CD8-positive, alpha-beta memory T cell (primary cell): ENCODE data around the gene SEC16B. TPM values are rescaled to one million over a fixed set of nuclear protein-coding genes. Genes with fewer than 3 reads are reported as not detected.

Experiments
- CTCF ChIA-PET: fragments of 350-600 bp; sonication (Branson Sonifier 250); formaldehyde crosslinking; loops from one replicate; lab custom pipeline; 2021; ENCODE audit warnings: antibody characterized with exemption; lab: Charles Lee
- POLR2A ChIA-PET: fragments of 350-600 bp; sonication (Branson Sonifier 250); formaldehyde crosslinking; loops from one replicate; lab custom pipeline; 2021; ENCODE audit warnings: antibody characterized with exemption; lab: Charles Lee
- DNase-seq, 5 donors: peaks; one replicate each; pipeline versions ENCODE4 v3.0.0 to v3.0.0-alpha.2; 2020 to 2022; ENCODE audit warnings: mixed read lengths in 1 of 5
- H3K27ac ChIP-seq: one replicate; pipeline ENCODE4 v1.7.0; 2013; ENCODE audit warnings: low read depth, mild to moderate bottlenecking, low read length, moderate library complexity
- H3K27me3 ChIP-seq: 2 replicates; pipeline ENCODE4 v1.7.0; 2013; ENCODE audit warnings: low read length, mild to moderate bottlenecking; ENCODE audit not compliant: insufficient read depth, poor library complexity, severe bottlenecking
- H3K36me3 ChIP-seq: 2 replicates; pipeline ENCODE4 v1.7.0; 2013; ENCODE audit warnings: mild to moderate bottlenecking, low read length, moderate library complexity; ENCODE audit not compliant: insufficient read depth
- H3K4me1 ChIP-seq: 2 replicates; pipeline ENCODE4 v1.7.0; 2013; ENCODE audit warnings: mild to moderate bottlenecking, low read length, moderate library complexity; ENCODE audit not compliant: insufficient read depth
- H3K4me3 ChIP-seq: 2 replicates; pipeline ENCODE4 v1.7.0; 2013; ENCODE audit warnings: mild to moderate bottlenecking, low read length
- H3K9me3 ChIP-seq: 2 replicates; pipeline ENCODE4 v1.7.0; 2013; ENCODE audit warnings: mild to moderate bottlenecking, low read length
- H3K27ac Mint-ChIP-seq, 8 donors: one replicate each; pipeline ENCODE4 v1.8.0; 2020 to 2021; ENCODE audit warnings: mixed read lengths in 8 of 8, mild to moderate bottlenecking in 6 of 8, inconsistent platforms in 3 of 8, moderate library complexity in 3 of 8
- H3K27me3 Mint-ChIP-seq, 2 donors: one replicate each; pipeline ENCODE4 v1.8.0; 2020 to 2021; ENCODE audit warnings: mixed read lengths in 2 of 2, mild to moderate bottlenecking in 1 of 2, moderate library complexity in 1 of 2
- H3K36me3 Mint-ChIP-seq, 3 donors: one replicate each; pipeline ENCODE4 v1.8.0; 2020 to 2021; ENCODE audit warnings: mixed read lengths in 3 of 3, inconsistent platforms in 1 of 3, mild to moderate bottlenecking in 1 of 3
- H3K4me1 Mint-ChIP-seq, 3 donors: one replicate each; pipeline ENCODE4 v1.8.0; 2020 to 2021; ENCODE audit warnings: mixed read lengths in 3 of 3, inconsistent platforms in 1 of 3, mild to moderate bottlenecking in 1 of 3
- H3K4me3 Mint-ChIP-seq, 7 donors: one replicate each; pipeline ENCODE4 v1.8.0; 2020 to 2021; ENCODE audit warnings: mixed read lengths in 7 of 7, mild to moderate bottlenecking in 6 of 7, moderate library complexity in 4 of 7, inconsistent platforms in 2 of 7
- H3K9me3 Mint-ChIP-seq, 5 donors: one replicate each; pipeline ENCODE4 v1.8.0; 2020 to 2022; ENCODE audit warnings: mixed read lengths in 5 of 5, mild to moderate bottlenecking in 3 of 5, moderate library complexity in 2 of 5, inconsistent platforms in 1 of 5
- polyA plus RNA-seq: library from polyadenylated mRNA; unstranded; fragments of 300-500 nt; fragmentation: Illumina TruSeq; gene quantifications from one replicate; pipeline ENCODE4 v1.2.3, GENCODE V29; 2021
- total RNA-seq, 2 experiments: library from RNA; stranded (reverse); gene quantifications; one replicate each; pipeline ENCODE4 v1.2.3, GENCODE V29; 2021

Gene SEC16B
- total and polyA plus RNA-seq, 3 experiments from 2014 or later = not detected

DNA sequence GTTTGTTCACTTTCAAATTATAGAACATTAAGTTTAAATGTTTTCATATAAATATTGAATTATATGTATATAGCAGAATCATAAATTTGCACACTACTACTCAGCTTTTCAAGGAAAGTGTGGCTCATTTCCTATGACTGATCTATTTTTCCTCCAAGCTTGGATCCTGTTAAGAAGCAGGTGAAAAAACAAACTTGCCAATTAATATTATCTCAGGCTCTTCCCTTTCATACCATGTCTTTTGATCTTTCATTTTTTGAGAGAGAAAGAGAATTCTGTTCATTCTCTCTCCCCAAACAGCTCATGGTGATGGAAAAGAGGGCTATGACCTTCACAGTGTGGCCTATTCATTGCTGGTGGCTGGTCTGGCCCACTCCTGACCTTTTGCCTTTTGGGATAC is 43.7 kb downstream of the SEC16B start:
- Mint-ChIP-seq H3K4me3 (no peak overlapping the region), H3K27ac (no peak overlapping the region), H3K27me3 (no peaks in the 10 kb centered on the region), H3K36me3 (no peaks in the 10 kb centered on the region), H3K4me1 (no peaks in the 10 kb centered on the region), H3K9me3 (peaks cover 0 to 8% (median 3%) of the 10 kb centered on the region in 5 donors)
- Histone ChIP-seq H3K36me3 (no peaks in the 10 kb centered on the region), H3K4me3 (no peak overlapping the region), H3K4me1 (no peaks in the 10 kb centered on the region), H3K27ac (no peak overlapping the region), H3K9me3 (no peaks in the 10 kb centered on the region), H3K27me3 (no peaks in the 10 kb centered on the region)
- ChIA-PET CTCF (no interaction called here), POLR2A (no interaction called here)
- no peak for DNase-seq

DNA sequence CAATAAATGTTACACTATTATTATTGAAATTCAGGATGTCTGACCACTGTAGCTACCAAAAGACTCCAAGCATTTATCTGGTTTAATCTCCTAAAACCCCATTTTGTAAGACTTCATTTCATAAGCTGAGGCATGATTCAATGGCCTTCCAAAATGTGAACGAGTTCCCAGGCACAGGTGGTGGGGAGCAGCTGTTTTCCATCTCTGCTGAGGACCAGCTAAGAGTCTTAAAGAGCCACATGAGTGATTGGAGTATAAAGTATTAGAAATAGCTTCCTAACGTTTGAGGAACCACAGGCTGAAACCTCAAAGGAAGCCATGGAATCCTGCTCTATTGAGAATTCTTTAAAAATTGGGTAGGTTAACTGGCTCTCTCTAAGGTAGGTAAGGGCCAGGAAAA is 44.9 kb downstream of the SEC16B start:
- Mint-ChIP-seq H3K4me1 (no peaks in the 10 kb centered on the region), H3K27ac (no peak overlapping the region), H3K36me3 (no peaks in the 10 kb centered on the region), H3K9me3 (peaks cover 0 to 8% (median 2%) of the 10 kb centered on the region in 5 donors), H3K27me3 (no peaks in the 10 kb centered on the region), H3K4me3 (no peak overlapping the region)
- no peaks in the 10 kb centered on the region for H3K4me1 ChIP-seq
- H3K9me3 ChIP-seq = no peaks in the 10 kb centered on the region
- no peak for DNase-seq
- H3K36me3 ChIP-seq = no peaks in the 10 kb centered on the region
- ChIA-PET POLR2A (no interaction called here), CTCF (no interaction called here)
- no peak overlapping the region for H3K4me3 ChIP-seq
- no peaks in the 10 kb centered on the region for H3K27me3 ChIP-seq
- no peak overlapping the region for H3K27ac ChIP-seq

DNA sequence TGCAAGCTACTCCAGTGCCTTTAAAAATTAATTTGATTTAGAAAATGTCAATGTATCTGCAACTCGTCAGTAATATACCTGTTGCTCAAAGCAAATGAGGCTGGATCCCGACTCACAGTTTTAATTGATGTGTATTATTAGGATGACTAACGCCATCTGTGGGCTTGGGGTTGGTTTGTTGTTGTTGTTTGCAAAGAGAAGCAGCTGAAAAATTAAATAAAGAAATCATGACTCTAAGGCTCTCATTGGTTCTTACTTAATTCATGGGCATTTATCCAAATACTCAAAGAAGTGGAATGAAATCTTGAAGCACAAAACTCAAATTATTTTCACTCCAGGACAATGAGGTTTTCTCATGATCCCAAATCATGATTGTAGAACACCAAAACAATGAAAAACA is 46.4 kb downstream of the SEC16B start:
- Histone ChIP-seq H3K27me3 (no peaks in the 10 kb centered on the region), H3K36me3 (no peaks in the 10 kb centered on the region), H3K4me3 (no peak overlapping the region), H3K4me1 (no peaks in the 10 kb centered on the region), H3K9me3 (no peaks in the 10 kb centered on the region), H3K27ac (no peak overlapping the region)
- no peak overlapping the region for H3K27ac Mint-ChIP-seq
- H3K27me3 Mint-ChIP-seq = no peaks in the 10 kb centered on the region
- no peak for DNase-seq
- H3K36me3 Mint-ChIP-seq = no peaks in the 10 kb centered on the region
- CTCF ChIA-PET = no interaction called here
- H3K9me3 Mint-ChIP-seq = peaks cover 0 to 8% (median 2%) of the 10 kb centered on the region in 5 donors
- H3K4me1 Mint-ChIP-seq = no peaks in the 10 kb centered on the region
- POLR2A ChIA-PET = no interaction called here
- H3K4me3 Mint-ChIP-seq = no peak overlapping the region

DNA sequence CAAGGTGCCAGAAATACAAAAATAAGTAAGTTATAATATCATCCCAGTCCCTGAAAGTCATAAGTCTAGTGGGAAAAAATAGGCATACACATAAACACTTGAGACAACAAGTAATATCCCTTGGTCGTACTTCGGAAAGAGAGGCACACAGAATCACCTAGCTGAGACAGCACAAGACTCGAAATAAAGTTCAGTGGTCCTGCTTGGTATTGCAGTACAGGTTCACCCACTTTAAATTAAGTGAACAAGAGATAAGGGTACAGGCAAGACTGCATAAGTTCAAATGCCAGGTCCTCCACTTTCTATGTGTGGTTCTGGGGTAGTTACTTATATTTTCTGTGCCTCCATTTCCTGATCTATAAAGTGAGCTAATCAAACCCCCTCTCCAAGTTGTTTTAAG is 47.6 kb downstream of the SEC16B start:
- H3K36me3 ChIP-seq = no peaks in the 10 kb centered on the region
- no peaks in the 10 kb centered on the region for H3K27me3 ChIP-seq
- no peaks in the 10 kb centered on the region for H3K4me1 Mint-ChIP-seq
- H3K9me3 Mint-ChIP-seq = peaks cover 0 to 8% (median 0%) of the 10 kb centered on the region in 5 donors
- no peak overlapping the region for H3K4me3 ChIP-seq
- no peak for DNase-seq
- ChIA-PET POLR2A (no interaction called here), CTCF (no interaction called here)
- H3K4me3 Mint-ChIP-seq = no peak overlapping the region
- no peaks in the 10 kb centered on the region for H3K36me3 Mint-ChIP-seq
- H3K9me3 ChIP-seq = no peaks in the 10 kb centered on the region
- H3K27ac Mint-ChIP-seq = no peak overlapping the region
- no peak overlapping the region for H3K27ac ChIP-seq
- H3K4me1 ChIP-seq = no peaks in the 10 kb centered on the region
- H3K27me3 Mint-ChIP-seq = no peaks in the 10 kb centered on the region

DNA sequence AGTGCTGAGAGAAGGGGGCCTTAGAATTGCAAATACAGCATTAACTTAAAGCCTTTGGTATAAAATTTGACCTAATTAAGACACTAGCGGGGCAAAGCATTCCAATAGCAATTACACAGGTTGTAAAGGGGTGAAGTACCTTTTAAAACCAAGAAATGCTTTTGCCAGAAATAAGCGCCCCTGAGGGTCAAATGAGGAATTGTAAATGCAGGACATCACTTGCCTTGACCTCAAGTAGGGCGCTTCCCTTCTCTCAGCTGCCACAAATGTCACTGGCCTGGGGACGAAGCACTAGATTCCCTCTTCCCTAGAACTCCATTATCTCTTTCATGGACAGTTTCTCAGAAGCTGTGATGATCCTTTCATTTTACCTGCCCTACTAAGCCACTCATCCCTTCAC is 48.3 kb downstream of the SEC16B start:
- CTCF ChIA-PET = no interaction called here
- no peaks in the 10 kb centered on the region for H3K27me3 Mint-ChIP-seq
- H3K36me3 Mint-ChIP-seq = no peaks in the 10 kb centered on the region
- DNase-seq = no peak
- Histone ChIP-seq H3K4me1 (no peaks in the 10 kb centered on the region), H3K36me3 (no peaks in the 10 kb centered on the region), H3K27me3 (no peaks in the 10 kb centered on the region), H3K4me3 (no peak overlapping the region), H3K27ac (no peak overlapping the region), H3K9me3 (no peaks in the 10 kb centered on the region)
- peak overlapping the region in 1 of 8 donors; percentile 3 for H3K27ac Mint-ChIP-seq
- H3K9me3 Mint-ChIP-seq = peaks cover 0 to 5% (median 0%) of the 10 kb centered on the region in 5 donors
- H3K4me1 Mint-ChIP-seq = no peaks in the 10 kb centered on the region
- H3K4me3 Mint-ChIP-seq = no peak overlapping the region
- POLR2A ChIA-PET = no interaction called here

DNA sequence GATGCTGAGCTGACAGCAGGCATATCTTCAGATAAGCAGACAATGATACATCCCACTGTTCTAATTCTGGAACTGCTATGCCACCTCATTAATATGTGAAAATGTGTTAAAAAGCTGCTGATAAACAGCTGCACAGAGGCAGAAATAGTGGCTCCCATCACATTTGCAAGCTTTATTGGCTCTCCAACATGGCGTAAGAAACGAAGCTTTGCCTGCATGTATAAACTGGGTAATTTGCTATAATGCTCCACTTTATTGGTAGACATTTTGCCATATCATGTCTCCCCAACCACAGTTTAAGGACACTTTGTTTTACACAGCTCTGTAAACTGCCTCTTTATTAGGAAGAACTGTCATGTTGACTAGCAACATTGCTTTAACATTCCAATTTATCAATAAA is 49.8 kb downstream of the SEC16B start:
- Histone ChIP-seq H3K4me3 (no peak overlapping the region), H3K9me3 (no peaks in the 10 kb centered on the region), H3K36me3 (no peaks in the 10 kb centered on the region), H3K27ac (no peak overlapping the region), H3K4me1 (no peaks in the 10 kb centered on the region), H3K27me3 (no peaks in the 10 kb centered on the region)
- H3K27ac Mint-ChIP-seq = no peak overlapping the region
- no peak for DNase-seq
- H3K36me3 Mint-ChIP-seq = no peaks in the 10 kb centered on the region
- CTCF ChIA-PET = no interaction called here
- no peaks in the 10 kb centered on the region for H3K4me1 Mint-ChIP-seq
- H3K9me3 Mint-ChIP-seq = peaks cover 0 to 2% (median 0%) of the 10 kb centered on the region in 5 donors
- POLR2A ChIA-PET = no interaction called here
- no peaks in the 10 kb centered on the region for H3K27me3 Mint-ChIP-seq
- no peak overlapping the region for H3K4me3 Mint-ChIP-seq

DNA sequence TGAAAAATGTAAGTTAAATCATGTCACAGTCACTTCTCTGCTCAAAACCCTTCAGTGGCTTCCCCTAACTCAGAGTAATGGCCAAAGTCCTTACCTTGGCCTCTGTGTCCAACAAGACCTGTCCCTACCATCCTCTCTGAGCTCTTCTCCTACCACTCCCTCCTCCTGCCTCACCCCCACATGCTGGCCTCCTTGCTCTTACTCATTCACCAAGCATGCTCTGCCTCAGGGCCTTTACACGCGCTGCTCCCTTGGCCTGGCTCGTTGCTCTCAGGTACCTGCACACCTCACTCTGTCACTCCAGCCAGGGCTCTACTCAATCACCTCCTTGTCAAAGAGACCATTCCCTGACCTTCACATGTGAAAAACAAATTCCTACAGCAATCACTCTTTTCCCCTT is 54.2 kb downstream of the SEC16B start:
- Histone ChIP-seq H3K36me3 (no peaks in the 10 kb centered on the region), H3K4me3 (no peak overlapping the region), H3K27me3 (no peaks in the 10 kb centered on the region), H3K9me3 (no peaks in the 10 kb centered on the region), H3K4me1 (no peaks in the 10 kb centered on the region), H3K27ac (no peak overlapping the region)
- CTCF ChIA-PET = no interaction called here
- H3K36me3 Mint-ChIP-seq = no peaks in the 10 kb centered on the region
- no peaks in the 10 kb centered on the region for H3K4me1 Mint-ChIP-seq
- H3K9me3 Mint-ChIP-seq = peaks cover 0 to 4% (median 0%) of the 10 kb centered on the region in 5 donors
- DNase-seq = no peak
- H3K4me3 Mint-ChIP-seq = no peak overlapping the region
- no peaks in the 10 kb centered on the region for H3K27me3 Mint-ChIP-seq
- POLR2A ChIA-PET = no interaction called here
- no peak overlapping the region for H3K27ac Mint-ChIP-seq

DNA sequence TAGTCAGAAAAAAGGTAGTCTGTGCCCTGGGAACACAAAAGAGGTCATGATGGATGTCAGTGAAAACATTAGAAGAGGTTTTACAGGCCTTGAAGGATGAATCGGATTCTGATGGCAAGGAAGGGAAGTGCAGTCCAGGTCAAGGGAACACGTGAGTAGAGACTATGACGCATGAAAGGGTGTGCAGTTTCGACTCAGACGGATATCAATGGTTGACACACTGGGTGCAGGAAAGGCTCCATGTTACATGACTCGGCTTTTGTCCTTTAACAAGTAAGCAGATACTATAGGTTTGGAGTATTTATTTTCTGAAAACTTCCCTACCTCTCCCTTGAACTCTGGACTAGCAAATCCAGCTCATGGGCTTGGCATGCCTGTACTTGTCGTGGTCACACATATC is 55.3 kb downstream of the SEC16B start:
- H3K27me3 ChIP-seq = no peaks in the 10 kb centered on the region
- H3K27ac ChIP-seq = no peak overlapping the region
- H3K4me1 ChIP-seq = no peaks in the 10 kb centered on the region
- H3K27ac Mint-ChIP-seq = no peak overlapping the region
- H3K4me1 Mint-ChIP-seq = no peaks in the 10 kb centered on the region
- no peaks in the 10 kb centered on the region for H3K9me3 ChIP-seq
- H3K36me3 Mint-ChIP-seq = no peaks in the 10 kb centered on the region
- H3K4me3 ChIP-seq = no peak overlapping the region
- H3K9me3 Mint-ChIP-seq = peaks cover 0 to 5% (median 0%) of the 10 kb centered on the region in 5 donors
- H3K27me3 Mint-ChIP-seq = no peaks in the 10 kb centered on the region
- CTCF ChIA-PET = no interaction called here
- no peak for DNase-seq
- no peak overlapping the region for H3K4me3 Mint-ChIP-seq
- H3K36me3 ChIP-seq = no peaks in the 10 kb centered on the region
- POLR2A ChIA-PET = no interaction called here
